ENCODE measurements around the gene ZNF770. TPM values are rescaled to one million over a fixed set of nuclear protein-coding genes. Genes with fewer than 3 reads are reported as not detected.

The ZNF770 gene
- total and polyA plus RNA-seq, 2 of the 4 experiments (the other 2 are of a cell fraction), result 9.4 to 26.5 TPM

DNA sequence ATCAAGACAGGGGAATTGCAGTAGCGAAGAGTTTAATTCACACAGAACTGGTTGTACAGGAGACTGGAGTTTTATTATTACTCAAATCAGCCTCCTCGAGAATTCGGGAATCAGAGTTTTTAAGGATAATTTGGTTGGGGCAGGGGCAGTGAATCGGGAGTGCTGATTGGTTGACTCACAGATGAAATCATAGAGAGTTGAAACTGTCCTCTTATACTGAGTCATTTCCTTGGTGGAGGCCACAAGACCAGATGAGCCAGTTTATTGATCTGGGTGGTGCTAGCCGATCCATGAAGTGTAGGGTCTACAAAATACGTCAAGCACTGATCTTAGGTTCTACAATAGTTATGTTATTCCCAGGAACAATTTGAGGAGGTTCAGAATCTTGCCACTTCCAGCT is 5.3 kb upstream of the ZNF770 start:
- Histone ChIP-seq H3K56ac (ENCODE audit: extremely low read depth, insufficient read depth, low read length) (no peak overlapping the region), H3K14ac (replicated peaks; ENCODE audit: low read depth, low read length) (no peak overlapping the region), H3K4me2 (ENCODE audit: low read depth, low read length) (no peak overlapping the region), H3K9ac (ENCODE audit: low read depth, low read length) (no peak overlapping the region), H4K20me1 (ENCODE audit: insufficient read depth, low read length) (no peaks in the 10 kb centered on the region), H3K4me3 (ENCODE audit: insufficient read depth, low read depth, low read length) (no peak overlapping the region), H2BK5ac (ENCODE audit: low read depth, low read length, poor library complexity, severe bottlenecking) (no peak overlapping the region), H2AK5ac (ENCODE audit: low read depth, low read length) (no peak overlapping the region), H3K4me1 (ENCODE audit: control insufficient read depth, insufficient read depth, low read length) (no peaks in the 10 kb centered on the region), H3K27me3 (ENCODE audit: control insufficient read depth, insufficient read depth, low read length) (no peaks in the 10 kb centered on the region; the same call in none of the 2 replicates), H3K4ac (ENCODE audit: low read depth, low read length) (no peak overlapping the region), H3K23ac (ENCODE audit: low read depth, low read length) (no peak overlapping the region), H3K79me1 (ENCODE audit: low read depth in 1 of 2, low read length in 2 of 2) (no peaks in the 10 kb centered on the region), H3K18ac (ENCODE audit: low read depth, low read length) (no peak overlapping the region), H4K8ac (ENCODE audit: low read depth in 2 of 2, low read length in 2 of 2) (no peak overlapping the region), H3K9me3 (ENCODE audit: control insufficient read depth, insufficient read depth, low read length) (no peaks in the 10 kb centered on the region), H3K9me1 (ENCODE audit: insufficient read depth, low read length) (no peaks in the 10 kb centered on the region), H2AK9ac (replicated peaks; ENCODE audit: low read depth, low read length, poor library complexity) (no peak overlapping the region), H3K36me3 (ENCODE audit: control insufficient read depth, insufficient read depth, low read length) (no peaks in the 10 kb centered on the region), H2BK15ac (ENCODE audit: low read depth, low read length) (no peak overlapping the region), H2AFZ (replicated peaks; ENCODE audit: low read length, poor library complexity) (no peak overlapping the region), H2BK120ac (ENCODE audit: low read depth, low read length) (no peak overlapping the region), H3K27ac (ENCODE audit: insufficient read depth, low read length) (no peak overlapping the region), H4K5ac (ENCODE audit: low read depth, low read length) (no peak overlapping the region), H2BK20ac (ENCODE audit: low read depth, low read length) (no peak overlapping the region), H4K91ac (ENCODE audit: insufficient read depth, low read depth, low read length) (no peak overlapping the region)
- no TSS peak for BruUV-seq (replicated peaks)
- ChIA-PET CTCF (interaction anchor here (0.5 to 1.5 kb wide), 2 partner anchors 17 to 25 kb away, joined by 3 to 4 read pairs; no protein-coding TSS in a partner anchor), POLR2A (ENCODE audit: unreplicated experiment) (no interaction called here)
- ATAC-seq (ENCODE audit: low read depth) (no peak), DNase-seq (no peak)
- intact Hi-C loops (cut with micrococcal nuclease), result no loop called here
- WGBS, 2 experiments (ENCODE audit: extremely low coverage in 2 of 2, insufficient read length in 1 of 2), result 100% methylated on average over 1 of the region's 6 CpGs; no CpG with 5 or more reads in 1 of the 2 experiments
- dilution Hi-C loops (cut with HindIII; ENCODE audit: low sequenced_read_pairs, unreplicated experiment), result no loop called here
- no peak for TF ChIP-seq MAFK (IDR thresholded peaks at IDR 0.05; ENCODE audit: low read depth, low read length)
- no peak for TF ChIP-seq POLR2A (IDR thresholded peaks at IDR 0.05; ENCODE audit: low read depth, low read length)
- TF ChIP-seq, protein P1, sequence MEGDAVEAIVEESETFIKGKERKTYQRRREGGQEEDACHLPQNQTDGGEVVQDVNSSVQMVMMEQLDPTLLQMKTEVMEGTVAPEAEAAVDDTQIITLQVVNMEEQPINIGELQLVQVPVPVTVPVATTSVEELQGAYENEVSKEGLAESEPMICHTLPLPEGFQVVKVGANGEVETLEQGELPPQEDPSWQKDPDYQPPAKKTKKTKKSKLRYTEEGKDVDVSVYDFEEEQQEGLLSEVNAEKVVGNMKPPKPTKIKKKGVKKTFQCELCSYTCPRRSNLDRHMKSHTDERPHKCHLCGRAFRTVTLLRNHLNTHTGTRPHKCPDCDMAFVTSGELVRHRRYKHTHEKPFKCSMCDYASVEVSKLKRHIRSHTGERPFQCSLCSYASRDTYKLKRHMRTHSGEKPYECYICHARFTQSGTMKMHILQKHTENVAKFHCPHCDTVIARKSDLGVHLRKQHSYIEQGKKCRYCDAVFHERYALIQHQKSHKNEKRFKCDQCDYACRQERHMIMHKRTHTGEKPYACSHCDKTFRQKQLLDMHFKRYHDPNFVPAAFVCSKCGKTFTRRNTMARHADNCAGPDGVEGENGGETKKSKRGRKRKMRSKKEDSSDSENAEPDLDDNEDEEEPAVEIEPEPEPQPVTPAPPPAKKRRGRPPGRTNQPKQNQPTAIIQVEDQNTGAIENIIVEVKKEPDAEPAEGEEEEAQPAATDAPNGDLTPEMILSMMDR (conservative IDR thresholded peaks at IDR 0.05; ENCODE audit: low read depth, low read length), result no peak
- TF ChIP-seq CEBPB (IDR thresholded peaks at IDR 0.05; ENCODE audit: low read depth, low read length), result no peak
- in situ Hi-C loops (cut with MboI; ENCODE audit: low sequenced_read_pairs), result no loop called here
